ENCODE measurements around the gene PLEKHB1.

Gene PLEKHB1, protein sequence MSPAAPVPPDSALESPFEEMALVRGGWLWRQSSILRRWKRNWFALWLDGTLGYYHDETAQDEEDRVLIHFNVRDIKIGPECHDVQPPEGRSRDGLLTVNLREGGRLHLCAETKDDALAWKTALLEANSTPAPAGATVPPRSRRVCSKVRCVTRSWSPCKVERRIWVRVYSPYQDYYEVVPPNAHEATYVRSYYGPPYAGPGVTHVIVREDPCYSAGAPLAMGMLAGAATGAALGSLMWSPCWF

DNA sequence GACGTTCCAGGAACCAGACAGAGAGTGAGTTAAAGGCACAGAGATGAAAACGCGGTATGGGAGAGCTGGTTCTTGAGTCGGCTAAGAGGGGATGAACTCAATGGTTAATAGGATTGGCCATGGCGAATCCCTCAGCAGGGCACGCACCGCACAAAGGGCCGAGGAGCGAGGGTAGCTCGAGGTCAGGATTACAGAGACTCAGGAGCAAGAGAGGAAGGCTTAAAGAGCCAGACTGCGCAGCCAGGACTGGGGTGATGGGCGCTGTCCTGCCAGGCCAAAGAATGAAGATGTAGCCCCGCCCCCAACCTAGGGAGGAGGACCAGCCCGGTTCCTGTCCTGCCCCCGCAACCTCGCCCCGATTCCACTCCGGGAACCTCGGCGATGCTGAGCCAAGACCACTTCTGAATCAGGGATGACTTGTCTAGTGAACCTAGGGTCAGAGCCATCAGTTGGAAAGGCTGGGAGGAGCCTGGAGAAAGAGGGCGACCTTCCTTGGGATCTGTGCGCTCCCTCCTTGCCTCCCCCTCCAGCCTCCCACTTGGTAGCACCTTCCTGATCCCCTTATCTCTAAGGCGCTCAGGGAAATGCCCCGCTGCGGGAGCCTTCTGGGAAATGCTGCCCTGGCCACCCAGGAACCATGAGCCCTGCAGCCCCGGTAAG, at the start of gene PLEKHB1:
Gene PLEKHB1, plus strand, starts transcription at position 610 of the 660 bp plus-strand sequence. Its CDS starts 28 bp downstream, at position 638.
- no peak for DNase-seq

DNA sequence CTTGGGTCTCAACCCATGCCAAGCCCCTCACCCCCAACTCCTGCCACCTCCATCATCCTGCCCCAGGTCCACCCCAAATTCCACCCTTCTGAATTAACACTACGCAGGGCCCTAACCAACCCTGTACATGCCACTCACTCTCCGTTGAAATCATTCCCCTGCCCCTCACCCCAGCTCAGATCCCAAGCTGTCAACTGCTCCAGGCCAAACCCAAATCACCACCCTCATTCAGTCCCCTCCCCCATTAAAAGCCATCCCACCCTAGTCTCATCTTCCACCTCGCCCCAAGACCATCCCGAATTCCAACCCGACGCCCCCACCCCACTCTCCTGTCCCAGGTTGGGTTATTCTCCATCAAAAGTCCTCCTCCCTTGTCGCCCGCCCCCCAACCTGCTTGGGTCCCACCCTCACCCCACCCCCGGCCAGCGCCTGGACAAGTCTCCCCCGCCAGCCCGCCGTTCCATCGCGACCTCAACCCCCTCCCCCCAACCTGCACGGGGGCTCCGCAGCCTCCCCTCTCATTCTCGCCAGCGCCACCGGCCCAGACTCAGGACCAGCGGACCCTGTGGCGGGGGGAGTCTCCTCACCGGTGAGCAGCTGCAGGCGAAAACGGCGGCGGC, 48.9 kb upstream of the PLEKHB1 start:
- DNase-seq = peak in 1 of 3 donors; percentile 7

DNA sequence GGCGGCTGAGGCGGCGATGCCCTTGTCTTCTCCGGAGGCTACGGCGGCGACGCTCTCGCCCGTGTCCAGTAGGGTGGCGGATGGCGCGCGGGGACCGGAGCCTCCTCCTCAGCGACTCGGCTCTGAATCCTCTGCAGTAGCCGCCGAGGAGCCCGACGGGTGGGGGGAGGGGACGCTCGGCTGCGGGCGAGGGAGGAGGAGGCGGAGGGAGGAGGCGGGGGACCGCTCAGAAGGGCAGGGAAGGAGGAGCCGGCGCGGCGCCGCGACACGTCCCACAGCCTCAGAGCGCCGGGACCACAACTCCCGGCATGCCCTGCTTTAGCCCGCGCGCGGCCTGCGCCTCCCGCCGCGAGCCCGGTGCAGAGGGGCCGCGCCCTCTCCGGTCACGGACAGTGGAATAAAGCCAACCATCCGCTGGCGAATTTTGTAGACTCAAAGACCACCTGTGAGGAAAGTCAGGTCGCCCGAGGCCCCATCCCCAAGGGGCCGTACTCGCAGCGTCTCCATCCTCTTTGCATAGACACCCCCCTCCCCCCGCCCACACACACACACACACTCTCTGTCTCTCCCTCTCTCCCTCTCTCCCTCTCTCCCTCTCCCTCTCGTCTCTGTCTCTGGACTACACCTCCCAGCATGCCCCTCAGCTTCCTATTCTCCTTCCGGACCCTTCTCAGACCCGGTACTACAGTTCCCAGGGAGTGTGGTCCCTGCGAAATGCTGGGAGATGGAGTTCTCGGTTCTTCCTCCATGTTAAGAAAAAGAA, 48.2 kb upstream of the PLEKHB1 start, which contains the start of gene FAM168A:
Gene FAM168A, minus strand, starts transcription at position 157 of the 763 bp plus-strand sequence. CDS start 129,638 bp downstream, outside the sequence.
- peak; percentile 94 to 98 (median 97) for DNase-seq

DNA sequence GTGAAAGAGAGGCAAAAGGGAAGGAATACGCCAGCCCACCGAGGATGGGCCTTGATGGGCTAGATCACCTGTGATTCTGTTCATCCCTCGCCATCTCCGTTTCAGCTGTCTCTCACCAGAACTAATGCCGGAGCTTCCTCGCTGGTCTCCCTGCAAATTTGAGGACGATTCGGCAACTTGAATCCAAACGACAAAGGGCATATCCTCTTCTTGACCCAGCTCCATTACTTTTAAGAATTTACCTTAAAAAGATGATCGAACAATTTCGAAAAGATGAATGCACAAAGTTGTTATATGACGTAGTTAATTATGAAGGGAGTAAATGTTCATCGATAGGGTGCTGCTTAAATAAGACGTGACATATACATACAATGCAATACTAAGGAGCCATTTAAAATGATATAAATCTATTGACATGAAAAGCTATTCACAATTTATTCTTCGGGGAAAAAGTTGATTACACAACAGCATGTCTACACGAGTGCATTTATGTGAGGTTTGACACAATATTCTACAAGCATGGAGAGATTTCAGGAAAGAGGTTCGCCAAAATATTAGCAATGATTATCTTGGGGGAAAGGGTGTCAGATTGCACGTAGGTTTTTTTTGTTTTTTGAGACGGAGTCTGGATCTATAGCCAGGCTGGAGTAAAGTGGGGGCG, 47.5 kb upstream of the PLEKHB1 start:
- no peak for DNase-seq

DNA sequence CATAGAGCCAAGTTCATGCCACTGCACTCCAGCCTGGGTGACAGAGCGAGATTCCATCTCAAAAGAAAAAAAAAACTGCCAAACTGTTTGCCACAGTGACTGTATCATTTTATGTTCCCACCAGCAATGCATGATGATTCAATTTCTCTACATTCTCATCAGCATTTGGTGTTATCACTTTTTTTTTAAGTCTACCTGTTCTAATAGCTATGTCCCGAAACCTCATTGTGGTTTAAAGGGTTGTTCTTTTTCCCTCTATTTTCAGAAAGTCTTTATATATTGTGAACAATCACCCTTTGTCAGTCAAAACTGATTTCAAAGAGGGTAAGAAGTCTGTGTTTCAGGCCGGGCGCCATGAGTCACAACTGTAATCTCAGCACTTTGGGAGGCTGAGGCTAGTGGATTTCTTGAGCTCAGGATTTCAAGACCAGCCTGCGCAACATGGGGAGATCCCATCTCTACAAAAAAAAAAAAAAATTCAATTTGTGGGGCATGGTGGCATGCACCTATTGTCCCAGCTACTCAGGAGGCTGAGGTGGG, 33.7 kb upstream of the PLEKHB1 start:
- peak; percentile 40 to 58 (median 41) for DNase-seq

DNA sequence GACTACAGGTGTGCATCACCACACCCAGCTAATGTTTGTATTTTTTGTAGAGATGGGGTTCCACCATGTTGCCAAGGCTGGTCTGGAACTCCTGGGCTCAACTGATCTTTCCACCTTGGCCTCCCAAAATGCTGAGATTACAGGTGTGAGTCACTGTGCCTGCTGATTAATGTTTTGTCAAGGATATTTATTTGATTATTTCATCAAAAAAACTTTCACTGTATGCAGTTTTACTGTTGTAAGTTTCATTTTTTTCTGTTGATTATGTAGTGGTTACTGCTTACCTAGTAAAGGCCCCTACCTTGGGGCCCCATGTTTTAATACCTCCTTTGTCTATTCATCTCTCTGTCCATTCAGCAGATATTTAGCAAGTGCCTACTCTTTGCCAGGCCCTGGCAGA, 31.8 kb upstream of the PLEKHB1 start:
- DNase-seq = no peak

DNA sequence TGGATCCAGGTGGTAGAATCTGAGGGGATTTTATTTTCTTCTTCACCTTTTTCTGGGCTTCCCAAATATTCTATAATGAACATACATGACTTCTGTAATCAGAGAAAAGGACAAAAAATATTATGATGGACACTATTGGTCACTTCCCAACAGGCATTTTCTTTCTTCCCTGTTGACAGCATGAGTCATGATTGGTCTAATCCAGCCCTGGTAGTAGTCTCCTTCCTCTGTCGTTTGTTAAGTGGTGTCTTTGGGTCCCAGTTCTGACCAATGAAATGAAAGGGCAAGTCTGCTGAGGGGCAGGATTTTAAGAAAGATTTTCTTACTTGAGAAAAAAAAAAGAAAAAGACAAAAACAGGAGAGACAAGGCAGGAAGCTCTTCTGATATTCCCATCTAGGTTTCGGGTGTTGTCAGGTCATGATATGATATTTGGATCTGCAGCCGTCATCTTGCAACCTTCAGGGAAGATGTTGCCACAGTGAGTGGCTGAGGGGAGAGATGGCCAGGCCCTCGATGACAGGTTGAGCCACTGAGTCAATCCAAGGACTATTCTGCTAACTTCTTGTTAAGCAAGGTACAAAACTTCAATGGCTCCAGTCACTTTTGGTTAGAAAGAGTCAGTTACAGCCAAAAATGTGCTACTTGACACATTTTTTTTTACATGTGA, 23.3 kb upstream of the PLEKHB1 start:
- DNase-seq = peak; percentile 46 to 71 (median 66)

DNA sequence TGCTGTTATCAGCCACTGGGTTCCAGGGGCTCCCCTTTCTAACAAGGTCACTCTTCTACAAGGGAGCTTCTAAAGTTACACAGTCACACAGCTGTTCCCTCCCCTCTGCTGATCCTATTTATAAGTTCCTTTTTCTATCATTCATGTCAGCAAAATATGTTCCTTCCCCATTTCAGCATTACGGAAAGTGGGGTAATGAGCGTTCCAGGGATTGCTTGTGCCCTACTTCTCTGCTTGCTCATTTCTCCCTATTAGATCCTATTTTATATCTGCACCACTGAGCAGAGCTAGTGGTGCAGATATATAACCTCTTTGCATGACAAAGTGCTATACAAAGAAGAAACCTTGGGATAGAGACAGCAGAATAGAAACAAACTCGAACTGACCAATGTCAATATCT, 22.7 kb upstream of the PLEKHB1 start:
- peak; percentile 79 to 93 (median 89) for DNase-seq

DNA sequence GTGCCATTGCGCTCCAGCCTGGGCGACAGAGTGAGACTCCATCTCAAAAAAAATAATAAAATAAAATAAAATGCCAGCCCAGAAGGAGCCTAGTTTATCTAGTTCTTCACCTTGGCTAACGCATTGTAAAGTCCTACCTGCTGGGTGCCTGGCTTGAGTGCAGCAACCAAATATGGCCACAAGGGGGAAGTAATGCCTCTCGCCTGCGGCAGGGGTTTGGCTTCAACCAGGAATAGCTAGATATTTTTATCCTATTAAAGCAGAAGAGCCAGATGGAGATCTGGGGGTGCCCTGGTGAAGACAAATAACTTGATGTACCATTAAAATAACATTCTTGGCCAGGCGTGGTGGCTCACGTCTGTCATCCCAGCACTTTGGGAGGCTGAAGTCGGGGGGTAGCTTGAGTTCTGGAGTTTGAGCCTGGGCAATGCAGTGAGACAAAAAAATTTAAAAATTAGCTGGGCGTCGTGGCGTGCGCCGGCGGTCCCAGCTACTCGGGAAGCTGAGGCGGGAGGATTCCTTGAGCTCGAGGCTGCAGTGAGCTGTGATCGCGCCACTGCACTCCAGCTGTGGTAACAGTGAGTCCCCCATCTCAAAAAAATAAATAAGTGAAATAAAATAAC, 20.6 kb upstream of the PLEKHB1 start:
- DNase-seq = peak; percentile 76 to 84 (median 78)

DNA sequence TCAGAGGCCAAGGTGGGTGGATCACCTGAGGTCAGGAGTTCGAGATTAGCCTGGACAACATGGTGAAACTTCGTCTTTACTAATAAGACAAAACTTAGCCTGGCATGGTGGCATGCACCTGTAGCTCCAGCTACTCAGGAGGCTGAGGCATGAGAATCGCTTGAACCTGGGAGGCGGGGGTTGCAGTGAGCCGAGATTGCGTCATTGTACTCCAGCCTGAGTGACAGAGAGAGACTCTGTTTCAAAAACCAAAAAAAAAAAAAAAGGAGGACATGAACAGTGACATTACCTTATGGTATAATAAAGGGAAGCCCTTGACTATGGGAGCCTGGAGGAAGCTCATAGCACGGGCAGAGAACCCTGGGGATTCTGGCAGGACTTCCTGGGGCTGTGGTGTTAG, 16.5 kb upstream of the PLEKHB1 start:
- DNase-seq = no peak

DNA sequence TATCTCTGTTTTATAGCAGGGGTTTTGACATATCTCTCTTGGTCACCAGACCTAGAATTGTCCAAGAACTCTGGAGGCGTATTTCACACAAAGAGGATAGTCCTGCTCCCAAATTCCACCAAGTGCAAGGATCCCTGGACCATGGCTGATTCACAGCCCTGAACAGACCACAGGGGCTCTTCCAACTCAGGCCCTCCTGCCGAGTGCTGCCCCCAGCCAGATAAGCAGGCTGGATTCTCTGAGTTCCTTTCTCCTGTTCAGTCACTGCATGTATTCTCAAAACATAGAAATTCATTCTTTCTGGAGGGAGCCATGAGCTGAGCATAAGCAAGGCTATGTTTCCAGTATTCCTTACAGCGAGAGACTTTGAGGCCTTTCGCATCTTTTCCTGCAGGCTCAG, 13.4 kb upstream of the PLEKHB1 start:
- DNase-seq = no peak

DNA sequence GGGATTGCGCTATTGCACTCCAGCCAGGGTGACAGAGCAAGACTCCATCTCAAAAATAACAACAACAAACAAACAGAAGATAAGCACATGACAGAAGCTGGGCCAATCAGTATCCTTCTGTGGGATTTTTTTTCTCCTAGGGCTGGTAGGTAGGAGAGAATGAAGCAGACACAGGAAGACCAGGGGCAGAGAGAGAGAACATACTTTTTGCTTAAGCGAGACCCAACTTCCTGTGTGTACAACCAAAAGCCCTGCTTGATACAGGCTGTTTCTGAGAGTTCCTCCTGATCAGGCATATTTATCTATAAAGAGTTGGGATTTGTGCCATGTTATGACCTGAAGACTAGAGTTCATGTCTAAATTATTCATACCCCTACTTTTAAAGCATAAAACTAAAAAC, 12.4 kb upstream of the PLEKHB1 start:
- DNase-seq = no peak

DNA sequence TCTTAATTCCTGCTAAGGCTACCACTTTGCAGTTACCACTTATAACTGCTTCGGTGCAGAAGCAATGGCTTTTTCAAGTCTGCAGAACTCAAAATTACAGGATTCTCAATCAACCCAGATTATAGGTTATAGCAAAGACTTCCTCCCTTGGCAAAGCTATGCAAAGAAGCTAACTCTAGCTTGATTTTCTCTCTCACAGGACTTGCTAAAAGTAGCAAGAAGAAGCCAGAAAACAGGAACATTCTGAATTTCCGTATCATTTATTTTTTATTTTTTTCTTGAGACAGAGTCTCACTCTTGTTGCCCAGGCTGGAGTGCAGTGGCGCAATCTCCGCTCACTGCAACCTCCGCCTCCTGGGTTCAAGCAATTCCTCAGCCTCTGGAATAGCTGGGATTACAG, 10.7 kb upstream of the PLEKHB1 start:
- no peak for DNase-seq

DNA sequence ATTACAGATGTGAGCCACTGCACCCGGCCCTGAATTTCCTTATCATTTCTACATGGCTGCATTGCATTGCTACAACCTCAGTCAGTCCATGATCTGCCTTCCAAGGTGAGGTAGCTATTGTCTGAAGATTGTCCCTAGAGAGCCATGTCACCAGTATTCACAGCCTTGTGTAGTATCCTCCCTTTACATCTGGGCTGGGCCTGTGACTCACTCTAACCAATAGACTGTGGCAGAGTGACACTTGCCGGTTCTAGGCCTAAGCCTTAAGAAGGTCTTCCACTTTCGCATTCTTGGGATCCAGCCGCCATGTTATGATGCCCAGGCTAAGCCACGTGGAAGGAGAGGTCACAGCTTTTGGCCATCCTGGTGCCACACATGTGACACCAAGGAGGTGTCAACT, 10.1 kb upstream of the PLEKHB1 start:
- DNase-seq = no peak

DNA sequence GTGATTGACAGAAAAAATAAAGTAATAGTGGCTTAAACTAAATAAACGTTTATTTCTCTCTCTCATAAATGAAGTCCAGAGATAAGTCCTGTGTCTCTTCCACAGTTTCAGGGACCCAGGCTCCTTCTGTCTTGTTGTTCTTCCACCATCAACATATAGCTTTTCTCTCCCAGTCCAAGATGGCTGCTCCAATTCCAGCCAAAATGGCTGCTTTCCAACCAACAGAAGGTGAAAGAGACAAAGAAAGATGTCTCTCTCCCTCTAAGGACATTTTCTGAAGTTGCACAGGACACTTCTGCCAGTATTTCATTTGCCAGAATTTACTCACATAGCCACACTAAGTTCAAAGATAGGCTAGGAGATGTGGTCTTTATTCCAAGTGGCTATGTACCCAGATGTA, 9.4 kb upstream of the PLEKHB1 start:
- no peak for DNase-seq

DNA sequence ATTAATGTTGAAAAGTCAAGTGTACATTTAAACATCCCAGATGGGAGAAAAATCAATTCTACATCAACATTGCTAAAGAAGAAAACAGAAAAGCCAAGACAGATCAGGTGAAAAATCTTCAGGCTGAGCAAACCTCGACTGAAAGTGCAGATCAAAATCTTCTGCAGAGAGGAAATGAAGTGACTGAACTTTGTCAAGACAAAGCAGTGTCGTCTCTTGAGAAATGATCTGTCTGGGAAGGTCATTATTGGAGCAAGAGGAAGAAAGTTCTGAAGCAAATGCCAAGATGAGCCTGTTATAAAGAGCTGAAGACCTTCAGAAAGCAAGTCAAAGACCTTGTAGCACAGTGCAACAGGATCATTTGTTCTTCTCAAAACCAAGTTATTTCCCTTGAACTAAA, 5.8 kb upstream of the PLEKHB1 start:
- DNase-seq = no peak

DNA sequence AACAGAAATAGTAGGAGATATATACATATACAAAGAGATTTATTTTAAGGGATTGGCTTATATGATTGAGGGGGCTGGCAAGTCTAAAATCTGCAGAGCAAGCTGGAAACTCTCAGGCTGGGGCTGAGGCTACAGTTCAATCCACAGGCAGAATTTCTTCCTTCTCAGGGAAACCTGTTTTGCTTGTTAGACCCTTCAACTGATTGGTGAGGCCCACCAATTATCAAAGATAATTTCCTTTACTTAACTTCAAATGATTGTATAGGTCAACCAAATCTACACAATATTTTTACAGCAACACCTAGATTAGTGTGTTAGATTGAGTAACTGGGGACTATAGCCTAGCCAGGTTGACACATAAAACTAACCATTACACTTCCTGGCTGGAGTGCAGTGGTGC, 4.7 kb upstream of the PLEKHB1 start:
- DNase-seq = no peak

DNA sequence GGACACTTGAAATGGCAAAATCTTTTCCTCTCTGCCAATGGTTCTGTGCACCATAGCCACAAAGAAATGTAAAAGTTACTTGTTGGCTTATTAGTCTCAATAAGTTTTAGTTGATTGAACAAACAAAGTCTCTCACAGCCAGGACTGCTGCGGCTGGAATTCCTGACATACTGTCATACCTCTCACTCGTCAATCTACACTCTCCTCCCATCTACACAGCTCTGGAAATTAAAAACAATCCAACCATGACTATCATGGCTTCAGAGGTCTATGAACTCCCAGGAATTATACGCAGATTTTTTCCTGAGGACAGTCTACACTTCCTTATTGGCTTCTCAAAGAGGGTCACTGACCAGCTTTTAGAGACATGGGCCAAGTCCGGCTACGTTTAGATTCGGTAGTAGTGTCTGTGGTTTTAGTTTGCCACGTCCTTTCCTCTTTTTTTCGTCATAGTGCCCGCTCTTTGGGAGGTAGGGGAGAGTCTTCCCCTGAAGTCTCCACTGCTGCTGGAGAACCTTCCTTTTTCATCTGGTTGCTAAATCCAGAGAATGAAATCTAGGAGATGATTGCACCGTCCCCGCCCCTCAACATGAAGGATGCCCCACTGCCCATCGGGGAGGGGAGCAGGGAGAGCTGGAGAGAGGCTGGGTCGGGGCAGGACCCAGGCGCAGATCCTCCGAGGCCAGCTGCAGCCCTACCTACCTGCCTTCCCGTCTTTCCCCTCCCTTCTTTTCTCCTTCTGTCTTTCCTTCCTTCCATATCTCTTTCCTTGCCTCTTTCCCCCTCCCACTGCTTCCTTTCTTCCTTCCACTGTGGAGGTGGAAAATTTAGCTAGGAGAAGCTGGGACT, 1.0 kb upstream of the PLEKHB1 start:
- peak; percentile 28 to 46 (median 44) for DNase-seq

DNA sequence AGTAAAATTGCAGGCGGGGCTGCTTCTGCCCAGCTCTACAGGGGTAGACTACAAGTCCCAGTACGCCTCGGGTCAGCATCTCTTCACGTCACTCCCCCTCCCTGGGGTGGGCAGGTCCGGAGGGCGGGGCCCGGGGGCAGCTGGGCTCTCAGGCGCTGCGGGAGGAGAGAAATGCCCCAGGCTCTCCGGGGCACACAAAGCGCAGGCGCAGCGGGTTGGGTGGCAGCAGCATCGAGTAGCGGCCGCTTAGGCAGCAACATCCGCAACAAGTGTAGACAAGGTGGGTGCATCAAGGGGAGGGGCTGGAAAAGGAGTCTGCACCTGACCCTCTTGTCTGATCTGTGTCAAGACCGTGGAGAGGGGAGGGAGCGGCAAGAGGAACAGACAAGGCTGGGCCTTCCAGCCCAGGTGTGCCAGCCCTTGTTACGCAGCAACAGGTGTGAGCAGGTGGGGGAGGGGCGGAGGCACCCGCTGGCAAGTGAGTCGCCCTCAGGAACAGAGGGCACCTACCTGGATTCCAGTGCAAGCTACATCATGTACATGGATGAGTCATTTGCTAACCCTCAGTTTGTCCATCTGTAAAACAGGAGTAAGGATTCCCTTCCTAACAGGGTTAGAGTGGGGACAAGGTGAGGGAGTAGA, 1.2 kb downstream of the PLEKHB1 start:
- peak; percentile 90 to 95 (median 90) for DNase-seq

DNA sequence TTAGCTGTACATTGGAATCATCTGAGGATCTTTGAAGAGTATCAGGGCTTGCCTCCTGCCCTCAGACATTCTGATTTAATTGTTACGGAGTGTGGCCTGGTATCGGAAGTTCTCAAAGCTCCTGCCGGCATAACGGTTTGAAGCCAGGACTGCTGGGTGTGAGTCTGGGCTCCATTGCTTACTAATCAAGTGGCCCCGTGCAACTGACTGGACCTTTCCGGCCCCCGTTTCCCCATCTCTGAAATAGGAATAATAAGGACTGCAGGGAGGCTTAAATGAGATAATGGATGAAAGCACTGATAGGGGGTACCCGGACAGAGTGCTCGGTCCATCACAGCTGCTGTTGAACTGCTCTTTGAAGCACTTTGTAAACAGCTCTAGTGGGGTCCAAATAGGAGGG, 1.7 kb downstream of the PLEKHB1 start:
- no peak for DNase-seq

Data from suppressor macrophage treated with lipopolysaccharide for 1 hour (primary cell).